ENCODE measurements around the gene ADGRV1.

Gene ADGRV1

GRCh38 chr5:91042247-91042935, 483.8 kb downstream of the ADGRV1 start:
- H3K27ac ChIP-seq (ENCODE audit: low read length), result no peak overlapping the region
- no peak overlapping the region for H3K9ac ChIP-seq (ENCODE audit: low read depth, low read length)
- H3K79me2 ChIP-seq (ENCODE audit: insufficient read depth, low read length), result no peaks in the 10 kb centered on the region
- no peaks in the 10 kb centered on the region for H3K36me3 ChIP-seq (ENCODE audit: insufficient read depth, low read length)
- DNase-seq, result no peak
- H3K27me3 ChIP-seq (ENCODE audit: insufficient read depth, low read length, poor library complexity), result no peaks in the 10 kb centered on the region
- no peak overlapping the region for H3K4me2 ChIP-seq (ENCODE audit: insufficient read depth, low read length)
- TF ChIP-seq CTCF (IDR thresholded peaks at IDR 0.05; ENCODE audit: borderline replicate concordance, extremely low read depth, low read length, poor library complexity, severe bottlenecking), result no peak
- TF ChIP-seq EZH2 (IDR thresholded peaks at IDR 0.05; ENCODE audit: borderline replicate concordance, low read depth, low read length, severe bottlenecking), result no peak
- no peaks in the 10 kb centered on the region for H4K20me1 ChIP-seq (ENCODE audit: insufficient read depth, low read length)
- no peak overlapping the region for H2AFZ ChIP-seq (ENCODE audit: low read depth, low read length)
- no peaks in the 10 kb centered on the region for H3K9me3 ChIP-seq (ENCODE audit: insufficient read depth, low read length, severe bottlenecking)
- H3K4me3 ChIP-seq (ENCODE audit: low read depth in 1 of 2, low read length in 2 of 2), result no peak overlapping the region
- no peak for ATAC-seq (ENCODE audit: insufficient read depth, low read depth)
- H3K4me1 ChIP-seq (ENCODE audit: insufficient read depth, low read length), result no peaks in the 10 kb centered on the region

- H3K4me2 ChIP-seq (ENCODE audit: insufficient read depth, low read length), result no peak overlapping the region
Observed at GRCh38 chr5:91042936-91043255, 484.3 kb downstream of the ADGRV1 start.

GRCh38 chr5:91048073-91048472, 489.5 kb downstream of the ADGRV1 start:
- DNase-seq, result no peak
- Histone ChIP-seq H4K20me1 (ENCODE audit: insufficient read depth, low read length) (no peaks in the 10 kb centered on the region), H3K27ac (ENCODE audit: low read length) (no peak overlapping the region), H3K9me3 (ENCODE audit: insufficient read depth, low read length, severe bottlenecking) (no peaks in the 10 kb centered on the region), H3K4me1 (ENCODE audit: insufficient read depth, low read length) (no peaks in the 10 kb centered on the region), H2AFZ (ENCODE audit: low read depth, low read length) (no peak overlapping the region), H3K9ac (ENCODE audit: low read depth, low read length) (no peak overlapping the region), H3K4me2 (ENCODE audit: insufficient read depth, low read length) (no peak overlapping the region), H3K27me3 (ENCODE audit: insufficient read depth, low read length, poor library complexity) (no peaks in the 10 kb centered on the region), H3K36me3 (ENCODE audit: insufficient read depth, low read length) (no peaks in the 10 kb centered on the region), H3K4me3 (ENCODE audit: low read depth in 1 of 2, low read length in 2 of 2) (no peak overlapping the region), H3K79me2 (ENCODE audit: insufficient read depth, low read length) (no peaks in the 10 kb centered on the region)
- no peak for ATAC-seq (ENCODE audit: insufficient read depth, low read depth)
- TF ChIP-seq CTCF (IDR thresholded peaks at IDR 0.05; ENCODE audit: borderline replicate concordance, extremely low read depth, low read length, poor library complexity, severe bottlenecking) (no peak), EZH2 (IDR thresholded peaks at IDR 0.05; ENCODE audit: borderline replicate concordance, low read depth, low read length, severe bottlenecking) (no peak)

More at GRCh38 chr5:91042936-91043255, 484.3 kb downstream of the ADGRV1 start:
- TF ChIP-seq EZH2 (IDR thresholded peaks at IDR 0.05; ENCODE audit: borderline replicate concordance, low read depth, low read length, severe bottlenecking) (no peak), CTCF (IDR thresholded peaks at IDR 0.05; ENCODE audit: borderline replicate concordance, extremely low read depth, low read length, poor library complexity, severe bottlenecking) (no peak)
- no peaks in the 10 kb centered on the region for H3K36me3 ChIP-seq (ENCODE audit: insufficient read depth, low read length)
- H3K4me3 ChIP-seq (ENCODE audit: low read depth in 1 of 2, low read length in 2 of 2), result no peak overlapping the region
- H3K27me3 ChIP-seq (ENCODE audit: insufficient read depth, low read length, poor library complexity), result no peaks in the 10 kb centered on the region
- H2AFZ ChIP-seq (ENCODE audit: low read depth, low read length), result no peak overlapping the region
- no peaks in the 10 kb centered on the region for H3K4me1 ChIP-seq (ENCODE audit: insufficient read depth, low read length)
- no peak overlapping the region for H3K9ac ChIP-seq (ENCODE audit: low read depth, low read length)
- ATAC-seq (ENCODE audit: insufficient read depth, low read depth), result no peak
- no peak overlapping the region for H3K27ac ChIP-seq (ENCODE audit: low read length)
- no peaks in the 10 kb centered on the region for H3K79me2 ChIP-seq (ENCODE audit: insufficient read depth, low read length)
- DNase-seq, result no peak
- no peaks in the 10 kb centered on the region for H3K9me3 ChIP-seq (ENCODE audit: insufficient read depth, low read length, severe bottlenecking)
- no peaks in the 10 kb centered on the region for H4K20me1 ChIP-seq (ENCODE audit: insufficient read depth, low read length)

Measured in DND-41 (cell line).